Choroid plexus epithelial cell (primary cell): Measurements from ENCODE around the gene EEF2.

ENCODE experiments used
- DNase-seq: peaks from one replicate; pipeline ENCODE4 v3.0.0-alpha.2; 2010; ENCODE audit warnings: low read depth
- H3K4me3 ChIP-seq: 2 replicates; pipeline ENCODE4 v1.5.1; 2011; ENCODE audit warnings: low read depth, mild to moderate bottlenecking, control low read depth, low read length, moderate library complexity
- TF ChIP-seq, protein P1 (sequence below): conservative IDR thresholded peaks from 2 replicates; pipeline ENCODE4 v1.5.1; 2011; ENCODE audit warnings: low read depth, mild to moderate bottlenecking, control low read depth, inconsistent platforms, low read length, moderate library complexity

EEF2 gene

DNA sequence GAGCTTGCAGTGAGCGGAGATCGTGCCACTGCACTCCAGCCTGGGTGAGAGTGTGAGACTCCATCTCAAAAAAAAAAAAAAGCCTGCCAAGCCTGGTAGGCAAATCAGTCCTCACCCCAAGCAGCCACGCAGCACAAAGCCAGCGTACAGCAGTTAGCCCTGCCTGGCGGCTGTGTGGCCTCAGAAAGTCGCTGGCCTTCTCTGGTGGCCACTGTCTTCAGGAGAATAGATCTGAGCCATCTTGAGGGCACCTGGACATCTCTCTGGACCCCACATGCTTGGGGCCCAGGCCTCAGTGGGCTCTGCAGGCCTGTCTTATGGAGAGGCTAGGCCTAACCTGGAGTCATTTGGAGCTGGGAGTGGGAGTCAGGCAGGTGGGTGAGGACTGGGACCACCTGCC is 45.3 kb upstream of the EEF2 start:
- H3K4me3 ChIP-seq = no peak overlapping the region
- TF ChIP-seq, protein P1, sequence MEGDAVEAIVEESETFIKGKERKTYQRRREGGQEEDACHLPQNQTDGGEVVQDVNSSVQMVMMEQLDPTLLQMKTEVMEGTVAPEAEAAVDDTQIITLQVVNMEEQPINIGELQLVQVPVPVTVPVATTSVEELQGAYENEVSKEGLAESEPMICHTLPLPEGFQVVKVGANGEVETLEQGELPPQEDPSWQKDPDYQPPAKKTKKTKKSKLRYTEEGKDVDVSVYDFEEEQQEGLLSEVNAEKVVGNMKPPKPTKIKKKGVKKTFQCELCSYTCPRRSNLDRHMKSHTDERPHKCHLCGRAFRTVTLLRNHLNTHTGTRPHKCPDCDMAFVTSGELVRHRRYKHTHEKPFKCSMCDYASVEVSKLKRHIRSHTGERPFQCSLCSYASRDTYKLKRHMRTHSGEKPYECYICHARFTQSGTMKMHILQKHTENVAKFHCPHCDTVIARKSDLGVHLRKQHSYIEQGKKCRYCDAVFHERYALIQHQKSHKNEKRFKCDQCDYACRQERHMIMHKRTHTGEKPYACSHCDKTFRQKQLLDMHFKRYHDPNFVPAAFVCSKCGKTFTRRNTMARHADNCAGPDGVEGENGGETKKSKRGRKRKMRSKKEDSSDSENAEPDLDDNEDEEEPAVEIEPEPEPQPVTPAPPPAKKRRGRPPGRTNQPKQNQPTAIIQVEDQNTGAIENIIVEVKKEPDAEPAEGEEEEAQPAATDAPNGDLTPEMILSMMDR = no peak
- DNase-seq = no peak

DNA sequence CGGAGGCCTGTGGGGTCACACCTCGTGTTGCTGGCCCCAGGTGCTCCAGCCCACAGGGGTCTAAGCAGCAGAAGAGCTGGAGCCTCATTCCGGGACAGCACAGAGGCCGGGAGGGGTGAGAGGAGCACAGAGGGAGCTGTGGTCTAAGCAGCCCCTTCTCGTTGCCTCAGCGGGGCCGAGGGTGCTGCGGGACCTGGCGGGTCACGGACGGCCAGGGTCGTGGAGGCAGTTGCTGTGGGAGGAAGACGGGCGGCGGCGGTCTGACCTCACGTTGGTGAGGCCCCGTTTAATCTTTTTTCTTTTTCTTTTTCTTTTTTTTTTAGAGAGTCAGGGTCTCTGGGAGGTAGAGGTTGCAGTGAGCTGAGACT is 44.0 kb upstream of the EEF2 start:
- DNase-seq = no peak
- TF ChIP-seq, protein P1 = no peak
- H3K4me3 ChIP-seq = no peak overlapping the region

DNA sequence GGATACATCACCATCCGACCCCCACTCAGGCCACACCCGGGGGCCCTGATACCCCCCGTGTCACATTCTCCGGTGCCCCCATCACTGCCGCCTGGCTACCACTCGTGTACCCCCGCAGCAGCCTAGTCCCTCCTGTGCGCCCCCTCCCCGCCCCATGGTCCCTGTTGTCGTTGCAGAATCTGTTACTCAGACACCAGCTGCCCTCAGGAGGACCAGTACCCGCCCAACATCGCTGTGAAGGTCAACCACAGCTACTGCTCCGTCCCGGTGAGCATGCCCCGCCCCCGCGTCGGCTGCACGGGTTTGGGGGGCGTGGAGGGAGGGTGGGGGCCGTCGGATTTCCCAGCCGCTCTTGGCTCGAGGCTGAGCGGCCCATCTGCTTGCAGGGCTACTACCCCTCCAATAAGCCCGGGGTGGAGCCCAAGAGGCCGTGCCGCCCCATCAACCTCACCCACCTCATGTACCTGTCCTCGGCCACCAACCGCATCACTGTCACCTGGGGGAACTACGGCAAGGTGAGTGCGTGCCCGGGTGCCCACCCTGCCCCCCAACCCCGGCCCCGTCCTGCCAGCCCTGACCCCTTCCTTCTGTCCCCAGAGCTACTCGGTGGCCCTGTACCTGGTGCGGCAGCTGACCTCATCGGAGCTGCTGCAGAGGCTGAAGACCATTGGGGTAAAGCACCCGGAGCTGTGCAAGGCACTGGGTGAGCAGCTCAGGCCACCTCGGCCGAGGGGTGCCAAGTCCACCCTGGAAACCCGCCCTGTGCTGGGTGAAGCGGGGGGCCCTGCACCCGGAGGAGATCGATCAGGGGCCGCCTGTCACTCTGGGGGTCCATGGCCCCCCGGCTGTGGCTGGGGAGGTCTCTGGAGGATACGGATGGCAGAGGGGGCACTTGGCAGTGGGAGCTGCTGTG is 43.3 kb upstream of the EEF2 start:
- TF ChIP-seq, protein P1 = no peak
- no peak overlapping the region for H3K4me3 ChIP-seq
- DNase-seq = no peak

DNA sequence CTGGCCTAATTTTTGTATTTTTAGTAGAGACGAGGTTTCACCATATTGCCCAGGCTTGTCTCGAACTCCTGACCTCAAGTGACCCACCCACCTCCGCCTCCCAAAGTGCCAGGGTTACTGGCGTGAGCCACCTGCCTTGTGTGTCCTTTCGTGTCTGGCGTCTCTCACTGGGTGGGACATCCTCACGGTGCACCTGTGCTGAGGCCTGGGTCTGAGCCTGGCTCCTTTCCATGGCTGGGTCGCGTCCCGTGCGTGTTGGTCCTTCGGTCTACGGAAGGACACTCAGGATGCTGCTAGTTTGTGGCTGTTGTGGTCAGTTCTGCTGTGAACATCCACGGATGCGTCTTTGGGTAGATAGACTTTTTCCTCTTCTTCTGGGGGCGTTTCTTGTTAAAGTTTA is 41.9 kb upstream of the EEF2 start:
- no peak overlapping the region for H3K4me3 ChIP-seq
- no peak for DNase-seq
- TF ChIP-seq, protein P1 = no peak

DNA sequence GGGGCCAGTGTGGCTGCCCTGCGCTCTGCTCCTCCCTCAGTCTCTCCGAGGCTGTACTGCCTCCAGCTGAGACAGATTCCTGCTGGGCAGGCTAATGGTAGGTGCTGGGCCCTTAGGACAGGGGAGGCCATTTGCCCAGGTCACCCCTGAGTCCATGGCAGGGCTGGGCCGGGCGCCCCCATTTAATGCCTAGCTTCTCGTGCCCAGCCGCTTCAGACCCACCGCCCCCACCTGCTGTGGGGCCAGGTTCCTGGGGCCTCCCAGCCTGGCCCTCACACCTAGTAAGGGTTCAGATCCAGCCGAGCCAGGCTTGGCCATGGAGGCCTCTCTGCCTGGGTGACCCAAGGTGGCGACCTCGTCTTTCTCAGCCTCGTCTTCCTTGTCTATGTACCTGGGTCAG is 40.1 kb upstream of the EEF2 start:
- TF ChIP-seq, protein P1 = no peak
- no peak overlapping the region for H3K4me3 ChIP-seq
- no peak for DNase-seq

DNA sequence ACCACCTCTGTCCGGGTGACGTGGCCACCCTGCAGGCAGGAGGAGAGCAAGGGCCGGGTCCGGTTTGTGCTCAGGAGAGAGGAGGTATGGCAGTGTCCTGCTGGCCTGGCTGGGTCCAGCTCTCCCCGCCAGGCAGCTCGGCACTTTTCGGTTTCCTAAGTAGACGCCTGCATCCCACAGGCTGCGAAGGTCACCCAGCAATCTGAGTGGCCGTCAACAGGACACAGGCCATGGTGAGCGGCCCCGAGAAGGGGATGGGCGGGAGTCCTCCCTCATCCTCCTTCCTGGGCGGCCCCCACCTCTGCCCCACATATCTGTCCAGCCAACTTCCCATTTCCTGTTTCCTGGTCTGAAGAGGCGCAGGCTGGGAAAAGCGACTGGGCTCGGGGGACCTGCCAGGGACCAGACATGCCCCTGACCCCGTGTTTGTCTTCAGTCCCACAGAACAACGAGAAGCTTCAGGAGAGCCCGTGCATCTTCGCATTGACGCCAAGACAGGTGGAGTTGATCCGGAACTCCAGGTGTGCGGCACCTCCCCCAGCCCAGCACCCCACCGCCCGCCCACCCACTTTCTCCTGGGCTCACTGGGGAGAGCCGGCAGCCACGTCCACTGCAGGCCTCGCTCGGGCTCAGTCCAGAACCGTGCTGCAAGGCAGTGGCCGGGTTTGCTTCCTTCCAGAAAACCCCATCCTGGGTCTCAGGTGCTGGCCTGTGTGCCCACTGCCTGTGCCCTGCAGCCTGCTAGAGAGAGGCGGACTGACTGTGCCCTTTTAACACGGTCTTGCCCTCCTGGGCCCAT is 38.5 kb upstream of the EEF2 start:
- H3K4me3 ChIP-seq = no peak overlapping the region
- TF ChIP-seq, protein P1 = no peak
- DNase-seq = no peak
